OCI-LY7 (cell line): ENCODE data around the gene HSP90B1. TPM values are rescaled to one million over a fixed set of nuclear protein-coding genes. Genes with fewer than 3 reads are reported as not detected.

Experiments
- BruUV-seq: library from RNA; stranded (reverse); fragments of 400-500 nt; replicated peaks from 2 replicates; lab custom pipeline; 2021; lab: Mats Ljungman, UMichigan
- CTCF ChIA-PET: fragments of 300-600 bp; sonication (Branson Sonifier 250); formaldehyde crosslinking; loops from one replicate; lab custom pipeline; 2022; ENCODE audit warnings: antibody characterized with exemption; ENCODE audit not compliant: unreplicated experiment; lab: Charles Lee
- POLR2A ChIA-PET: fragments of 300-600 bp; sonication (Branson Sonifier 250); formaldehyde crosslinking; loops from one replicate; lab custom pipeline; 2022; ENCODE audit warnings: antibody characterized with exemption; lab: Charles Lee
- DNase-seq: peaks from one replicate; pipeline ENCODE4 v3.0.0-alpha.2; 2015; ENCODE audit warnings: low spot score
- H2AFZ ChIP-seq: fragments of 200-600 bp; sonication (generic), shearing (Covaris generic); 2 replicates; pipeline ENCODE4 v1.6.1; 2014; ENCODE audit warnings: mild to moderate bottlenecking, antibody characterized with exemption, low read length, moderate library complexity
- H3K27ac ChIP-seq: fragments of 200-600 bp; sonication (generic); 2 replicates; pipeline ENCODE4 v1.5.1; 2014; ENCODE audit warnings: mixed run types, low read depth, mild to moderate bottlenecking, moderate library complexity, low read length, inconsistent platforms; ENCODE audit not compliant: poor library complexity, severe bottlenecking
- H3K36me3 ChIP-seq: fragments of 200-600 bp; sonication (generic); 2 replicates; pipeline ENCODE4 v1.6.1; 2014; ENCODE audit warnings: mild to moderate bottlenecking, antibody characterized with exemption, low read length, moderate library complexity, mixed read lengths; ENCODE audit not compliant: insufficient read depth
- H3K4me1 ChIP-seq: fragments of 200-600 bp; sonication (generic); 2 replicates; pipeline ENCODE4 v1.5.1; 2014; ENCODE audit warnings: mild to moderate bottlenecking, low read length; ENCODE audit not compliant: insufficient read depth, poor library complexity, severe bottlenecking
- H3K4me2 ChIP-seq: fragments of 200-600 bp; sonication (generic); 2 replicates; pipeline ENCODE4 v1.6.1; 2014; ENCODE audit warnings: mild to moderate bottlenecking, low read length
- H3K4me3 ChIP-seq: fragments of 200-600 bp; sonication (generic); 2 replicates; pipeline ENCODE4 v1.5.1; 2014; ENCODE audit warnings: mild to moderate bottlenecking, low read depth, low read length; ENCODE audit not compliant: poor library complexity, severe bottlenecking
- H3K79me2 ChIP-seq: fragments of 200-600 bp; sonication (generic); 2 replicates; pipeline ENCODE4 v1.6.1; 2016; ENCODE audit warnings: low read depth, mild to moderate bottlenecking, low read length, moderate library complexity, mixed read lengths; ENCODE audit not compliant: insufficient read depth
- H3K9me2 ChIP-seq: fragments of 200-600 bp; sonication (generic); 2 replicates; pipeline ENCODE4 v1.6.1; 2016; ENCODE audit warnings: mild to moderate bottlenecking, low read length, mixed read lengths; ENCODE audit not compliant: insufficient read depth
- H3K9me3 ChIP-seq: fragments of 200-600 bp; sonication (generic); 2 replicates; pipeline ENCODE4 v1.6.1; 2014; ENCODE audit warnings: mild to moderate bottlenecking, mixed run types, low read length, mixed read lengths
- H4K20me1 ChIP-seq: fragments of 200-600 bp; sonication (generic); 2 replicates; pipeline ENCODE4 v1.6.1; 2014; ENCODE audit warnings: mild to moderate bottlenecking, antibody characterized with exemption, low read length, moderate library complexity, mixed read lengths; ENCODE audit not compliant: insufficient read depth
- EZH2phosphoT487 ChIP-seq: fragments of 200-600 bp; sonication (generic); IDR thresholded peaks from 2 replicates; pipeline ENCODE4 v1.6.1; 2018; ENCODE audit warnings: low read depth, borderline replicate concordance, mild to moderate bottlenecking, mixed run types, antibody characterized with exemption, low read length, moderate library complexity, mixed read lengths
- intact Hi-C: fragments of 100-400 bp; cut with micrococcal nuclease; formaldehyde crosslinking; loops from one replicate; pipeline ENCODE4 v1.10.0; 2022; ENCODE audit not compliant: unreplicated experiment
- total RNA-seq, 2 experiments: library from RNA; depleted of rRNA in 1 of 2; stranded (reverse); fragments of >200 nt in 1 of 2; shearing (Covaris generic) in 1 of 2; gene quantifications; 2 replicates each; pipeline ENCODE4 v1.2.3, GENCODE V29; 2014 to 2022
- TF ChIP-seq, protein P1 (sequence below): fragments of 200-600 bp; sonication (generic); conservative IDR thresholded peaks from 2 replicates; pipeline ENCODE4 v1.5.1; 2014; ENCODE audit warnings: mild to moderate bottlenecking, antibody characterized with exemption, low read length, moderate library complexity, mixed read lengths

HSP90B1 gene
- total RNA-seq, 2 experiments from 2014 or later = 235 to 304 TPM

- DNase-seq = no peak
- Histone ChIP-seq H3K36me3 (peaks cover 15% of the 10 kb centered on the region), H3K4me1 (peaks cover 17% of the 10 kb centered on the region), H3K9me2 (no peaks in the 10 kb centered on the region), H3K79me2 (peaks cover 39% of the 10 kb centered on the region), H2AFZ (no peak overlapping the region), H3K4me3 (no peak overlapping the region), H3K9me3 (no peaks in the 10 kb centered on the region), H4K20me1 (no peaks in the 10 kb centered on the region), H3K27ac (no peak overlapping the region), H3K4me2 (no peak overlapping the region; the same call in 1 of the 2 replicates)
- TF ChIP-seq, protein P1, sequence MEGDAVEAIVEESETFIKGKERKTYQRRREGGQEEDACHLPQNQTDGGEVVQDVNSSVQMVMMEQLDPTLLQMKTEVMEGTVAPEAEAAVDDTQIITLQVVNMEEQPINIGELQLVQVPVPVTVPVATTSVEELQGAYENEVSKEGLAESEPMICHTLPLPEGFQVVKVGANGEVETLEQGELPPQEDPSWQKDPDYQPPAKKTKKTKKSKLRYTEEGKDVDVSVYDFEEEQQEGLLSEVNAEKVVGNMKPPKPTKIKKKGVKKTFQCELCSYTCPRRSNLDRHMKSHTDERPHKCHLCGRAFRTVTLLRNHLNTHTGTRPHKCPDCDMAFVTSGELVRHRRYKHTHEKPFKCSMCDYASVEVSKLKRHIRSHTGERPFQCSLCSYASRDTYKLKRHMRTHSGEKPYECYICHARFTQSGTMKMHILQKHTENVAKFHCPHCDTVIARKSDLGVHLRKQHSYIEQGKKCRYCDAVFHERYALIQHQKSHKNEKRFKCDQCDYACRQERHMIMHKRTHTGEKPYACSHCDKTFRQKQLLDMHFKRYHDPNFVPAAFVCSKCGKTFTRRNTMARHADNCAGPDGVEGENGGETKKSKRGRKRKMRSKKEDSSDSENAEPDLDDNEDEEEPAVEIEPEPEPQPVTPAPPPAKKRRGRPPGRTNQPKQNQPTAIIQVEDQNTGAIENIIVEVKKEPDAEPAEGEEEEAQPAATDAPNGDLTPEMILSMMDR = no peak
- no peak for TF ChIP-seq EZH2phosphoT487
- CTCF ChIA-PET = no interaction called here
- POLR2A ChIA-PET = no interaction called here
- no TSS peak for BruUV-seq
- intact Hi-C loops = loop anchor here (5.0 kb wide), 1 partner anchor 179 kb away; the partner anchor contains the start of gene NFYB
Observed at GRCh38 chr12:103958621-103959020, 28.4 kb downstream of the HSP90B1 start.

DNA sequence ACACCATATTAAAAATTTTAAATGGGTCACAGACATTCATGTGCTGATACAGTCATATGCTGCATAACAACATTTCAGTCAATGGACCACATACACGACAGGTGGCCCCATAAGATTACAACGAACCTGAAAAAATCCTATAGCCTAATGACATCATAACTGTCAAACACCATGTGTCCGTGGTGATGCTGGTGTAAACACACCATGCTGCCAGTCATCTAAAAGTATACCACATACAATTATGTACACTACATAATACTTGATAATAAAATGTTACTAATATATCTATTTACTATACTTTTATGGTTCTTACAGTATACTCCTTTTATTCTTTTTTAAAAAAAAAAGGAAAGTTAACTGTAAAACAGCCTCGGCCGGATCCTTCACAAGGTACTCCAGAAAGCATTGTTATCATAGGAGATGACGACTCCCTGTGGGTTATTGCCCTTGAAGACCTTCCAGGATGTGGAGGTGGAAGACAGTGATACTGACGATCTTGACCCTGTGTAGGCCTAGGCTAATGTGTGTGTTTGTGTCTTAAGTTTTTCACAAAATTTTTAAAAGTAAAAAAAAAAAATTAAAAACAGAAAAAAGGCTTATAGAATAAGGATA is 30.5 kb downstream of the HSP90B1 start:
- POLR2A ChIA-PET = interaction anchor here (1.1 to 1.4 kb wide), 2 partner anchors 31 to 32 kb away, joined by 3 to 4 read pairs; partner anchors contain the start of gene HSP90B1

More for the DNA sequence above, 30.5 kb downstream of the HSP90B1 start:
- Histone ChIP-seq H4K20me1 (no peaks in the 10 kb centered on the region), H2AFZ (no peak overlapping the region), H3K9me2 (no peaks in the 10 kb centered on the region), H3K36me3 (peaks cover 5% of the 10 kb centered on the region; the same call in 1 of the 2 replicates), H3K4me2 (no peak overlapping the region), H3K79me2 (peaks cover 37% of the 10 kb centered on the region), H3K4me1 (peaks cover 27% of the 10 kb centered on the region), H3K4me3 (no peak overlapping the region), H3K9me3 (no peaks in the 10 kb centered on the region), H3K27ac (no peak overlapping the region)
- TF ChIP-seq, protein P1 = no peak
- no peak for TF ChIP-seq EZH2phosphoT487
- CTCF ChIA-PET = no interaction called here
- intact Hi-C loops = no loop called here
- BruUV-seq = no TSS peak
- no peak for DNase-seq
